Camera-type eye (tissue), 1 donor: ENCODE measurements around the gene FAM120B. TPM values are rescaled to one million over a fixed set of nuclear protein-coding genes. Genes with fewer than 3 reads are reported as not detected.

Experiments used
- total RNA-seq: library from RNA; depleted of rRNA; stranded (reverse); fragments of >200 nt; gene quantifications from one replicate; pipeline ENCODE4 v1.2.3, GENCODE V29; 2014

FAM120B gene, protein sequence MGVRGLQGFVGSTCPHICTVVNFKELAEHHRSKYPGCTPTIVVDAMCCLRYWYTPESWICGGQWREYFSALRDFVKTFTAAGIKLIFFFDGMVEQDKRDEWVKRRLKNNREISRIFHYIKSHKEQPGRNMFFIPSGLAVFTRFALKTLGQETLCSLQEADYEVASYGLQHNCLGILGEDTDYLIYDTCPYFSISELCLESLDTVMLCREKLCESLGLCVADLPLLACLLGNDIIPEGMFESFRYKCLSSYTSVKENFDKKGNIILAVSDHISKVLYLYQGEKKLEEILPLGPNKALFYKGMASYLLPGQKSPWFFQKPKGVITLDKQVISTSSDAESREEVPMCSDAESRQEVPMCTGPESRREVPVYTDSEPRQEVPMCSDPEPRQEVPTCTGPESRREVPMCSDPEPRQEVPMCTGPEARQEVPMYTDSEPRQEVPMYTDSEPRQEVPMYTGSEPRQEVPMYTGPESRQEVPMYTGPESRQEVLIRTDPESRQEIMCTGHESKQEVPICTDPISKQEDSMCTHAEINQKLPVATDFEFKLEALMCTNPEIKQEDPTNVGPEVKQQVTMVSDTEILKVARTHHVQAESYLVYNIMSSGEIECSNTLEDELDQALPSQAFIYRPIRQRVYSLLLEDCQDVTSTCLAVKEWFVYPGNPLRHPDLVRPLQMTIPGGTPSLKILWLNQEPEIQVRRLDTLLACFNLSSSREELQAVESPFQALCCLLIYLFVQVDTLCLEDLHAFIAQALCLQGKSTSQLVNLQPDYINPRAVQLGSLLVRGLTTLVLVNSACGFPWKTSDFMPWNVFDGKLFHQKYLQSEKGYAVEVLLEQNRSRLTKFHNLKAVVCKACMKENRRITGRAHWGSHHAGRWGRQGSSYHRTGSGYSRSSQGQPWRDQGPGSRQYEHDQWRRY
- total RNA-seq = 54.3 TPM

GRCh38 chr6:170306324-170307079 is at the start of gene FAM120B:
Gene FAM120B (plus strand): TSS chr6:170306758. CDS start chr6:170317391, 10,633 bp downstream.

GRCh38 chr6:170290296-170291128 is 16.0 kb upstream of the FAM120B start, which contains the start of gene DLL1:
Gene DLL1 (minus strand): TSS chr6:170291078. CDS start chr6:170290139, 939 bp downstream.

Other genes starting within 250 kb of the FAM120B start
- gene DLL1, start 15.7 kb upstream of the FAM120B start, total RNA-seq = 23.6 TPM
- 136 TPM for gene PSMB1, start 246.5 kb downstream of the FAM120B start, total RNA-seq
- gene TBP, start 247.6 kb downstream of the FAM120B start, total RNA-seq = 19.7 TPM